PC-9 (cell line): ENCODE measurements around the gene CD300LB.

Experiments used
- CTCF ChIP-seq: fragments of 200-600 bp; sonication (generic); conservative IDR thresholded peaks from 2 replicates; pipeline ENCODE4 v1.6.1; 2017; ENCODE audit warnings: mixed run types, antibody characterized with exemption, mild to moderate bottlenecking, moderate library complexity
- EZH2 ChIP-seq: fragments of 200-600 bp; sonication (generic); IDR thresholded peaks from 2 replicates; pipeline ENCODE4 v1.8.0; 2017; ENCODE audit warnings: antibody characterized with exemption, low read depth

GRCh38 chr17:74529243-74529642, 2.0 kb downstream of the CD300LB start:
- TF ChIP-seq CTCF (no peak), EZH2 (no peak)
